GM18907 (cell line): Measurements from ENCODE around the gene PXK.

ENCODE experiments used
- ATAC-seq: cut with Tn5 transposase; IDR thresholded peaks from one replicate; pipeline ENCODE4 v1.9.1; 2021; ENCODE audit warnings: mild to moderate bottlenecking, moderate library complexity; ENCODE audit not compliant: unreplicated experiment

Gene PXK

DNA sequence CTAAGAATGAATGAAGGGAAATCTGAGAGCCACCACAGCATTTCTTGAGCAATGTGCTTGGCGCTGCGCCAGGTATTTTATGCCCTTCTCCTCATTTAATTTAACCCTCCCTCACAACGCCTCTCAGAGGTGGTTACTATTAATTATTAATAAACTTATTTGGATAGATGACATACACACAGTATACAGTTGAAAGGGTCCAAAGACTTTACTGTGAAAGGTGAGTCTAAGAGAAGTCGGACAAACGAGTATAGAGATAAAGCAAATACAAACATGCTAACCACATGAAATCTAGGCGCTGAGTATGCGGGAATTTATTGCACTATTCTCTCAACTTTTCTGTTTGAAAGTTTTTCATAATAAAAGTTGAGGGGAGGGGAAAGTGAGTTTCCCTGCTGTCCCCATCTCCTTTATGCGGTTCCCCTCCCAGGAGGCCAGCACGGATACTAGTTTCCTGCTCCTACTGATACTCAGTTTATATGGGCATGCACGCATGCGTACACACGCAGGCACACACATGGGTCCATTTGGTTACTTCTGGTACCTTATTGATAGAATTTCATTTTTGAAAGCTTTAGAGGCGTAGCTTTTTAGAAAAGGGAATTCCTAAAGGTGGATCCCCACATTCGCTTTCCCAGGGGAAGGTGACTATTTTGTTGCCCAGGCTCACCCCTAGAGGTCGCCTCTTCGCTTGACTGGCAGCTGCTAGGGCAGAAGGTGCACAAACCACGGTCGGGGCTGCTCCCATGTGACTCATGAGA is 130.7 kb downstream of the PXK start:
- peak; percentile 66 for ATAC-seq

DNA sequence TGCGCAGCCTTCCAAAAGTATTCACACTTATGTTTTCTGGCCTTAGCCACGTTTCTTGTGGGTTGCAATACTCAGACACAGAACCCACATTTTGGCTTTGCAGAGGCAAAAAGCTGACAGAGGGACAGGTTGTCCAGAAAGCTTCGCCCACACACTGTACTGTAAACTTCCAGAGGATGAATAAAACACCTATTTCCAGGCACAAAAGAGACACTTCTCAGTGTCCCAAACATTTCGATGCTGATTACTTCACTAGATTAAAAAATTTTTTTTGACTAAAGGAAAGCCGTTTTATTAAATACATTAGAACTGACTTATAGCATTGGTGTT is 131.2 kb downstream of the PXK start:
- no peak for ATAC-seq

DNA sequence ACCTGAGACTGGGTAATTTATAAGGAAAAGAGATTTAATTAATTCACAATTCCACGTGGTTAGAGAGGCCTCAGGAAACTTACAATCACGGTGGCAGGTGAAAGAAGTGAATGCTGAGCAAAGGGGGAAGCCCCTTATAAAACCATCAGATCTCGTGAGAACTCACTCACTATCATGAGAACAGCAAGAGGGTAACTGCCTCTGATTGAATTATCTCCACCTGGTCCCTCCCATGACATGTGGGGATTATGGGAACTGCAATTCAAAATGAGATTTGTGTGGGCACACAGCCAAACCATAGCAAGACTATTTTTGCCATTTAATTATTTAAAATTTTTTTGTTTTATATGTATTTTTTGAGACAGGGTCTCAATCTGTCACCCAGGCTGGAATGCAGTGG is 132.2 kb downstream of the PXK start:
- no peak for ATAC-seq

DNA sequence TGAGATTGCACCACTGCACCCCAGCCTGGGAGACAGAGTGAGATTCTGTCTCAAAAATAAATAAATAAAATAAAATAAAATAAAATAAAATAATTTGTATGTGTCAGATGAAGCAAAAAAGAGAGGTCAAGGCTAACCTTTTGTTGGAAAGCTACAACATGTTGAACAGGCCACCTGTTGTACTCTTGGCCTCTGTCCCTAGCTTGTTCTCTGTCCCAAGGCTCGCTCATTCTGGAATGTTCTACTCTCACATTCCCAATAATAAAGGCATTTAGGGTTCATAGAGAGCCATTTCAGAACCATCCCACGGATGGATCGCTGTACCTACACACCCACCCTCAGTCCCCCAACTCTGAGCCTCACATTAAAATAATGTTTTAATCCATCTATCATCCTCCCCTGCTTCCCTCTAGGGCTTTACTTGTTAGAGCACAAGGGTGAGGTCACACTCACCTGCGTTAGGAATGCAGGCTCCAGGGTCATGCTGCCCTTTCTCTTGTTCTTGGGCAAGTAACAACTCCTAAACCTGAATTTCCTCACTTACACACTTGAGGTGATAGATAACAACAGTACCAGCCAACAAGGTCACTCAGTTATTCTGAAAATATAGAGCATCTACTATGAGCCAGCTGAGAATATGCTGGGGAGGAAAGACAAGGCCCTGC is 134.3 kb downstream of the PXK start:
- ATAC-seq = no peak

DNA sequence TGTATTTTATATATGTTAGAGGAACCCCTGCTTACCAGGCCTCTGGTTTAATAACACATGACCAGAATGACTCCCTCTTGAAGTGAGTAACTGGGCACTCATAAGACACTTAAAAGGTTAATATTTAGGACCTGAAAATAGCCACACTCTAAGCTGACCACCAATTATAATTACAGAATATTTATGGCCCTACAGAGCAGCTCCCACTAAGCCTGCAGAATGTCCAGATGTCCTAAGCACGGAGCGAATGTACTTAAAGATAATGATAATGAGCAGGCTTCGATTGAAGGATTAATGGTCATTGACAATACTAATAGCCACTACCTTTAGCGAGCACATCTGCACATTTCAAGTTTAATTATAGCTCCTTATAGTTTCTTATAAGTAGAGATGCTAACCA is 136.4 kb downstream of the PXK start:
- ATAC-seq = no peak

DNA sequence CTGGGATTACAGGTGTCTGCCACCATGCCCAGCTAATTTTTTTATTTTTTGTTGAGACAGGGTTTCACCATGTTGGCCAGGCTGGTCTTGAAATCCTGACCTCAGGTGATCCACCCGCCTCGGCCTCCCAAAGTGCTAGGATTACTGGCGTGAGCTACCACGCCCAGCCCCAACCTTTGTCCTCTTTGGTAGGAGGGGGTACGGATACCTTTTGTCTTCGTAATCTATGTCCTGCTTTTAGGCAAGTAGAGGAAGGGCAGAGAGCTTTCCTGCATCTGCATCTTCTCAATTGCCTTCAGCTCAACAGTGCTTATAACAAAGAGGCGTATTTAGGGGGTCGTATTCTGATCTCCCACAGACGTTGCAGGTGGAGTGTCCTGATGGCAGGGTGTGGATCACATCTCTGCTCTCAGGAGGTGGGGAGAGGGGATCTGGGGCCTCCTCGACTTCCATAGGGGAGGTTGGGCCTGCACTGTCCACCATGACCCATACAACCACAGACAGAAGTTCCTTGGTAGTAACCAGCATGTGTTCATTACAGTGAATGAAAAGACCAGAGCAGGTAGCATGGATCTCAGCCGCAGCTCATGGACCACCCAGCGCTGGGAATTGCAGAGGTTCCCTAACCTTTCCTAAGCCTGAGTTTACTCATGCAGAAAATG is 137.8 kb downstream of the PXK start:
- no peak for ATAC-seq

DNA sequence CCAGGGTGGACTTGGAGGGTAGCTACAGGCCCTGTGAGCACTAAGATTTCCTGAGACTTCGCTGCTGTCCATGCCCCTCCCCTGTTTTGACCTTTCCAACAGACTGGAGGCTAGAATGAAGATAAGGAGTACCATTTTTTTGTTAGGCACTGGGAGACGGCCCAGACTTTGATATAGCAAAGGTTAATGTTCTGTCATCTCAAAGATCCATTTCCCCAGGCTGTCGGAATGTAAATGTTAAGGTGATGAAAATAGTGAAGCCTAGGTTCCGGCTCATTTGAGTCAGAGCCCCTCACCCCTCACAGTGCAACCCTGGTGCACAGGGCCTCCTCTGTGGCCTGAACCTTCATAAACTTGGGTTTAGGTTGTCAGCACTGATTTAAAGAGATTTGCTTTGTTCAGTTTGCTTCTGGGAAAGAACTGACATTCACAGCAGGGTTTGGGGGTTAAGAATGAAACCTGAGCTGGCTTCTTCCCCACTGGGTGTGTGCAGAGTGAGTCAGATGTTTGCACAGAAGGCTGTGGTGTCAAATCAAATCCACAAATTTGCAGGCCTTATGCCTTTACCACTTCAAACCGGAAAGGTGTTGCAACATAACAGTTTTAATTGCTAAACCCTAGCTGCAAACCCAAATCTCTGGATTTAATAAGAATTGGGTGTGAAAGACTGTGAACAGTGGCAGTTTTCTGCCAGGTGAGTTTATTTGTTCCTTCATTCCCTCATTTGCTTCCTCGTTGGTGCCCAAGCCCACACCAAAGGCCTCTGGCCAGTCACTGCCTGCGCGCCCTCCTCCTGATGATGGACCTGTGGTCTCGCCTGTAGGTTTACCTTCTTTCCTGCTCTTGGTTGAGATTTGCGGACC is 138.6 kb downstream of the PXK start:
- ATAC-seq = no peak

DNA sequence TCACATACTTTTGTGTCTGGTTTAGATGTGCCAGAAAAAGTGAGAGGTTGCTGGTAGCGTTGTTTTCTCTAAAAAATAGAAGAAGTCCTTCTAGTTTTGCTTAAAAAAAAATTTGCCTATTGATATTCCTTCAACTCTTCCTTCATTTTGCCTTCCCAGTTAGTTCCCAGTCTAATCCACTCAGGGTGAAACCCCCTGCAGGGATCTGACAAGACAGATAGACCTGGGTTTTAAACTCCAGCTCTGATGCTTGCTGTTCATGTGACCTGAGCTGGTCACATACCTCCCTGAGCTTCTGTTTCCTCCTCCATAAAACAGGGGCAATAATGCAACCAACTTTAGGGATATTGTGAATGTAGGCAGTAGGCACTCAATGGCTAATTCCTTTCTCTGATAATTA is 140.6 kb downstream of the PXK start:
- ATAC-seq = no peak

DNA sequence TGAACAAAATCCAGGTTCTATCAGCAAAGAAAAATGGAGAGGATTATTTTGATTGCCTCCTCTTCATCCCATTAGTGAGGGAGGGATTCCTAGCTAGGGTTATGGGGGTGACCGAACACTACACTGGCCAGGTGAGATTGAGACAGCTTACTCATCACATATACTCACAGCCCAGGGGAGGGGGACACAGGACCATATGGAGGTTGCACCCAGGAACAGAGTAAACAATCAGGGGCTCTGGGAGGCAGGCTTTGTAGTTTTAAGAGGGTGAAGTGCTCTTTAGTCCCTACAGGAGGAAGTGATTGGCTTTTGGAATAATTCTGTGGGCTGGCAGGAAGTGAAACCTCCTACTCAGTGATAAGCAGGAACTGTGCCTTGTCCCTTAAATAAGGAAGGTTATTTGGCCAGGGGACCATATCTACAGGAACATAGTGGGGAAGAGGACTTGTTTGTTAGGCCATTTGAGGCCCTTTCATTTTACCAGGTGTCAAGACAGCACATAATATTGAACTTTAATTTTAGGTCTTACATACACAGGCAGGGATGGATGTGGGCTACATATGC is 141.7 kb downstream of the PXK start:
- ATAC-seq = no peak

DNA sequence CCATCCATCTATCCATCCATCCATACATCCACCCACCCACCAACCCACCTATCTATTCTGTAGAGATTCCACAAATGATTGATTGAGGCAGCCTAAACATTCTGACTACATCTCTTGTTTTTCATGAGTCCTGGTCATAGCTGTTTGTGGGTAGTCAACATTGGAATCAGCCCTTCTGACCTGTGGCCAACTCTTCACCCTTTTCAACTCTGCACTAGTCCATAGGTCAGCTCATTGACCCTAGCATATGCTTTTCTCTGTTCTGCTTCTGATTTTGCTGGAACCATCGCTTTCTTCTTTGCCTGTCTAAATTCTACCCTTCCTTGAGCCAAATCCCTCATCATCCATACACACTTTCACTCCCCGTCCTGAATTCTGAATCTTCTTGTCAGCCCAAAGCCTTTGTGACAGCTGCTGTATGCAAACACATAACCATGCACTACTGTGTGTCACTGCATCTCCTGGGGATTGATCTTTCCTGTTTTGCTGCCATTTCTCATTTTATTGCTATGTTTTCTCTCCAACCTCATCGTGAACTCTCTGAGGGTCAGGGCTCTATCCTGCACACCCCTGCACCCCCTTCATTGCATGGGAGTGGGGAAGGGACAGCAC is 142.4 kb downstream of the PXK start:
- ATAC-seq = no peak
